Activated CD8-positive, alpha-beta memory T cell treated with anti-CD3 and anti-CD28 coated beads, Interleukin-2, amount 50 U/mL, for 24 hours (primary cell): ENCODE data around the gene CCDC28A.

Experiments used
- DNase-seq: peaks from one replicate; pipeline ENCODE4 v3.0.0-alpha.2; 2020; ENCODE audit errors: extremely low read depth

The CCDC28A gene

DNA sequence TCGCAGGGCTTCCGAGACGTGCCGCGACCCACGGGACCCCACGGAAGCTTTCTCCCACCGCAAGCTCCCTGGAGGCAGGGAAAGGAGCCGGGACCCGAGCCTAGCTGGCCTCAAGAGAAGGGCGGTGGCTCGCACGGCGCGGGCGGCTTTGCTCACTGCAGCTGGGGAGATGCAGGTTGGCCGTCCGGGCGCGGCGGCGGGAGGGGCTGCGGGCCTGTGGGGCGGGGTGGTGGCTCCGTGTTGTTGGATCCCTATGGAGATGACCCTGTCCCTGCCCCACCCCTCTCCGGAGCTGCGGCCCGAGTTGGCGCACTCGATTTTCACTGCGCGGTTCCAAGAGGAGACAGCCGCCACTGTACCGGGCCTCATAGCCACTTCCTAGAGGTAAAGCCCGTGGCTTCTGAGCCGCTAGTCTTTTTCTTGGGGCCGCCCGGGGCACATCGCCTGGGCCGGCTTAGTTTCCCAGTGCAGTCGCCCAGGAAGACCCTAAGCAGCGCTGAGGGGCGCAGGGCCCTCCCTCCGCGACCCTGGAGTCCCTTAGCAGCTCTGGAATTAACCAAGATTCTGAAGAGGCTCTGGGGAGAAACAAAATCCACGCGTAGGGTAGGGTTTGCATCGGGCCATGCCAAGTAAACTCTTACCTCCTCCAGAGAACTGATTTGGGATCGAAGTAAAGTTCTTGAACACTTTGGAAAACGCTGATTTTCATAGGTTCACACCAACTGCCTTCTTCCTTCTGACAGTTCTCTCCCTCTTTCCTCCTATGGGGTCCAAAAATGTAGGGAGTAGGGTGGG is 22.4 kb downstream of the CCDC28A start, which contains the start of gene ECT2L:
ECT2L (plus strand) TSS at position 279 of the 795 bp plus-strand sequence. CDS start 17,188 bp downstream, outside the sequence.
- DNase-seq = no peak

DNA sequence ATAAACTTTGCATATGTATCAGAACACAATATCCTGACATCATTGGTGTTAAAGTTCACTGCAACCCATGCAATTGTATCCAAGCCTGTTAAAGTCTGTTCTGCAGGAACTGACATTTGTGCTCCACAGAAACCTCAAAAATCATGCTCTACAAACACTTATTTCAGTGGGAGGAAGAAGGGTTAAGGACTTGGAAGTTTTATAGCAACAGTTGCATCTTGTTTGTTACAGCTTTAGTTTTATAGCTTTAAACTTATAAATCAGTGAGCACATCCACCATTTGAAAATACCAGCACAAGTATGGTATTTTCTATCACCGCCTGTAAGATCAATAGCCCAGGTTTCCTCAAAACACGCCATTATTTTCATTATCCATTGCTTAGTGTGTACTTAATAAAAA is 23.2 kb downstream of the CCDC28A start:
- DNase-seq = no peak

DNA sequence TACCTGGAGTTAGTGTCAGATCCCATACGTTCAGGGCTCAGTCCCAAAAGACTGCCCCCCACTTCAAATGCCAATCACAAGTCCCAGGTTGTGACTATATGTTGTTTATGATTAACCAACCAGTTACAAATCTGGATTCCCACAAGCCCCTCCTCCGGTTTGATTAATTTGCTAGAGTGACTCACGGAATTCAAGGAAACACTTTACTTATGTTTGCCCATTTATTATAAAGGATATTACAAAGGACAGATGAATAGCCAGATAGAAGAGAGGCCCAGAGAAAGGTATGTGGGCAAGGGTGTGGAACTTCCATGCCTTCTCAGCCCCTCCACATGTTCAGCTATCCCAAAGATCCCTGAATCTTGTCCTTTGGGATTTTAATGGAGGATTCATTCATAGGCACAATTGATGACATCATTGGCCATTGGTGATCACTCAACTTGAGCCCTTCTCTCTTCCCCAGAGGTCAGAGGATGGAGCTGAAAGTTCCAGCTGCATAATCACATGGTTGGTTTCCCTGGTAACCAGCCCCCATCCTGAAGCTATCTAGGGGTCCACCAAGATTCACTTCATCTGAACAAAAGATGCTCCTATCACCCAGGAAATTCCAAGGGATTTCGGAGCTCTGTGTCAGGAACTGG is 24.4 kb downstream of the CCDC28A start:
- no peak for DNase-seq

DNA sequence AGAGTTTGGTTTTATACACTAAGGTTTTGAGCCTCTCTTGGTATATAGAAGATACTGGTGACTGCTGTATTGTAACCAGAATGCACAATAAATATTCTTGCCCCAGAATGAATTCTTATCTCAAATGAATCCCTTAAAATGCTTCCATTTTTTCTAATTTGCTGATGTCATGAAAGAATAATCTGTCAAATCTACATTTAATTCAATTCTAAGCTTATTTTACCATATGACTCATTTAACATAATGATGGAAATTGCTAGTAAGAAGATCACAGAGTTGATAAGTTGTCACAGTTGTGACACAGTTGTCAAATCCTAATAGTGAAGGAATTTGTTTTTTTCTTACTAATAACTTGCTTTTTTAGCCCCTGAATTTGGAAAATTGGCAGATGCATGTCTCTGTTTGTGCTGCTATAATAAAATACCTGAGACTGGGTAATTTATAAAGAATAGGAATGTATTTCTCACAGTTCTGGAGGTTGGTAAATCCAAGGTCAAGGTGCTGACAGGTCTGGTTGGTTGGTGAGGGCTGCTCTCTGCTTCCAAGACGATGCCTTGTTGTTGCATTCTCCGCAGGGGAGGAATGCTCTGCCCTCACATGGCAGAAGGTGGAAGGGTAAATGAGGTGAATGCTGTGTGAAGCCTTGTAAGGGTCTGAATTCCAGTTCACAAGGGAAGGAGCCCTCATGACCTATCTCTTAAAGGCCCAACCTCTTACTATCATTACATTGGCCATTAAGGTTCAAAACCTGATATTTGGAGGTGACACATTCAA is 27.0 kb downstream of the CCDC28A start:
- no peak for DNase-seq

DNA sequence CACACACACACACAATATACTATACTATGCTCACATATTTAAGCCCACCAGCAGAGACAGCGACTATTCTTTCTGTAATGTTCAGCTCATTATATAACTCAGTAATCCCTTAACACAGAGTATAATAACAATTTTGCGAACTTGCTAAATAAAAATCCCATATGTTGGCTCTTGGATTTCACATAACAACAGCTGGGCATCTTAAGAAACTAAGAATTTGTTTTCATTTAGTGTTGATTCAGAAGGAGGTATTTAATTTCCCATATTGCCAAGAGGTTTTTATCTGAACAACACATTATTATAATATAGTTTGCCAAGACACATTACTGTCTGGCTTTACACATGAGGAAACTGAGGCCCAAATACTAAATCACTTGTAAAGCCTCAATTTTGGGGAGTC is 29.8 kb downstream of the CCDC28A start:
- DNase-seq = no peak

DNA sequence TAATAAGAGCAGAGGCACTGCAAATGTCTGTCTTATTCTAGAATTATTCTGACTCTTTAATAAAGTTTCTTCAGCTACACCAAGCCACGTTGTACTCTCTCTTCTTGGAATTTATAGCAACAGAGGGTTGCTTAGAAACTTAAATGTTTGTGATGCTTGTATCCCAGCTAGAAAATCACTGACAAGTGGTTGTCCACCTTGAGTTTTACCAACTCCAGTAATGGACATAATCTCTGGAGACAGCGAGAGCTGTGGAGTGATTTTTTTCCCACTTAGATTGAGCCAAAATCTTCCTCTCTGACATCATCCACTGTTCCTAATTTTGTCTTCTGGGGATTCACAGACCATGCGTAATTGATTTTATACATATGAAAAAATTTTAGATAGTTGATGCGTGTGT is 30.3 kb downstream of the CCDC28A start:
- DNase-seq = no peak

DNA sequence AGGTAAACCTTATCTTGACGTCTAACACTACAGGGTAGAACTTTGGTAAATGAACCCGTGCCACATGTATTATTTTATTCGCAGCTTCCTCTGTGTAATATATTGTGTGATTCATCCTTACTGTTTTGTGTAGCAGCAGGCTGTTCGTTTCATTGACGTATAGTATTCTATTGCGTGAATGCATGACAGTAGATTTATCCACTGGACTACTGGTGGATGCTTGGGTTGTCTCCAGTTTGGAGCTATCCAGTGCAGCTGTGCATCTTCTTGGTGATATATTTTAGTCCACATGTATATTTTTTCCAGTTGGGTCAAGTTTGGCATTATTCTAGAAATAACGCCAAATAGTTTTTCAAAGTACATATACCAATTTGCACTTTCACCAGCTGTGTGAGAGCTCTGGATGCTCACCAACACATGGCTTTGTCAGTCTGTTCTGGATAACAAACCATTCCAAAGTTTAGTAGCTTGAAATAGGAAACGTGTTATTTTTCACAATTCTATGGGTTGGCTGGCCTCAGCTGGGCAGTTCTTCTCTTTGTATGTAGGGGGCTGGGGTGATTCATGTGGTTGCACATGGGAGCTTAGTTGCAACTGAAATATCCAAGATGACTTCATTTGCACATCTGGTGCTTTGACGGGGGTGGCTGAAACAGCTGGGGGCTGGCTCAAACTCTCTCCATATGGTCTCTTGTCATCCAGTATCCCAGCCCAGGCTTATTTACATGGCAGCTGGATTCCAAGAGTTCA is 31.6 kb downstream of the CCDC28A start:
- no peak for DNase-seq

DNA sequence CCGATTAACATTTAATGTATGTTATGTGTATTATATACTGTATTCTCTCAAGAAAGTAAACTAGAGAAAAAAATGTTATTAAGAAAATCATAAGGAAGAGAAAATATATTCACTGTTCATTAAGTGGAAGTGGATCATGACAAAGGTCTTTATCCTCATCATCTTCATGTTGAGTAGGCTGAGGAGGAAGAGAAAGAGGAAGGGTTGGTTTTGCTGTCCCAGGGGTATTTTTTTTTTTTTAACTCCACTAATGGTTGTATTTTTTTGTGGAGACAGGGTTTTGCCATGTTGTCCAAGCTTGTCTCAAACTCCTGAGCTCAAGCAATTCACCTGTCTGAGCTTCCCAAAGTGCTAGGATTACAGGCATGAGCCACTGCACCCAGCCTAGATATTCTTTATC is 33.3 kb downstream of the CCDC28A start:
- no peak for DNase-seq

DNA sequence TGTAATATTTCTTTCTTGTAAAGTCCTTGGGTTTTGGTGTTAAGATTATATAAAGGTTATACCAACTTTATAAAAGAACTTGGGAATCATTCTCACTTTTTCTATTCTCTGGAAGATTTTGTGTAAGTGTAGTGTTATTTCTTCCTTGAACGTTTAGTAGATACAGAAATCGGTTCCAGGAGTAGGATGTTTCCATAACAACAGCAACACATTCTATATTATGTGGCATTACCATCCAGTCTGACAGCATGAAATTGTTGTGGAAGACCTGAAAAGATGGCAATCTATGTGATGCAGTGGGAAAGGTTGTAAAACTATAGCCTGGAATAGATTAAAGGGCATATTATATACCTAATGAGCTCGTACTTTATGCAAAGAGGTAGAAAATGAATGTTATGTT is 36.1 kb downstream of the CCDC28A start:
- DNase-seq = no peak

DNA sequence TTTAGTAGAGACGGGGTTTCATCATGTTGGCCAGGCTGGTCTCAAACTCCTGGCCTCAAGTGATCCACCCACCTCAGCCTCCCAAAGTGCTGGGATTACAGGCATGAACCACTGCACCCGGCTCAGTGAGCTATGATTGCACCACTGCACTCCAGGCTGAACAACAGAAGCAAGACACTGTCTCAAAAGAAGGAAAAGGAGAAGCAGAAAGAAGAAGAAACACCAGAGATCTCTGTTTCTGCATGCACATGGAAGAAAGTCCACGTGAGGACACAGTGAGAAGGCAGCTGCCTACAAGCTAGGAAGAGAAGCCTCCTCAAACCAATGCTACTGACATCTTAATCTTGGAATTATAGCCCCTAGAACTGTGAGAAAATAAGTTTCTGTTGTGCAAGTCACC is 38.3 kb downstream of the CCDC28A start:
- no peak for DNase-seq

DNA sequence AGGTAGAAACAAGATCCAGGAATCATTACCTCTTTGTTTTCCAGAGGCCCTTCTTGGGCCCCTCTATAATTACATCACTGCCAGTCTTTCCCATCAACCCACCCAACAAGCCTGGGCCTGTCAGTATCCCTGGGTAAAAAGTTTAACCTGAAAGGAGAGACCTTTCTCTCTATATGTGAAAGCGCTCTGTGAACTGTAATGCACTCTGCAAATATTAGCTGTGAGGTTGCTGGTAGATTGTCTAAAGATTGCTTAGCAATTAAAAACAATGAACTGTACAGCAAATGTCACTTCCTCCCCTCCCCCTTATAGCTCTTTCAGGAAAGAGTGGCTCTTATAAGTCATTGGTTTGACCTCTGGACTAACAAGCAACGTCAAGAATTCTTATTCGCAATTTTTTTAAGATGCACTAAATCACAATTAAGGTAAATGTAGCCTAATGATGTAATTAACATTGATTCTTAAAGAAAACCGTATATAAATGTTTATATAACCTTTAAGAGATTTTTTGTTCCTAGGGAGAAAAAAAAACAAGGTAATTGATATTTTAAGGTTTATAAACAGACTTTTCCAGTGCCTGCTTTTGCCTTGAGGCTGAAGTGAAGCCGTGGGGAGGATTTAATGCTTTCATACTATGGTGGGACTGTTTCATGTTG is 40.7 kb downstream of the CCDC28A start:
- no peak for DNase-seq

DNA sequence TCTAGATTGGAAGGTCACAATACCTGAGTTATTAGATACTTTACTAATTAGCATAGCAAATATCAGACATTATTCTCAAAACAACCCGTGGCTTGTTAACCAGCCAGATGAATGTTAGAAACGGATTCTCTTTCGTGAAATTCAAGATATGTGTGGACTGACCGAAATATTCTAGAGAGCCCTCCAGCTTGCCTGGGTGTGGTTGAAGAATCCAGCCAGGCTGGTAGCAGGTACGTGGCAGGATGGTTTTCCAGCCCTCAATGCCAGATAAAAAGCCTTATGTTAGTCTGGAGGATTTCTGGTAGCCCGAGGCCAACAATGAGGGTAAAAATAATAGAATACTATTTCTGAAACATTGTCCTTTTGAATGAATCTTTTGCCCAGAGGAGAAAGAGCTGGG is 41.7 kb downstream of the CCDC28A start:
- DNase-seq = no peak

DNA sequence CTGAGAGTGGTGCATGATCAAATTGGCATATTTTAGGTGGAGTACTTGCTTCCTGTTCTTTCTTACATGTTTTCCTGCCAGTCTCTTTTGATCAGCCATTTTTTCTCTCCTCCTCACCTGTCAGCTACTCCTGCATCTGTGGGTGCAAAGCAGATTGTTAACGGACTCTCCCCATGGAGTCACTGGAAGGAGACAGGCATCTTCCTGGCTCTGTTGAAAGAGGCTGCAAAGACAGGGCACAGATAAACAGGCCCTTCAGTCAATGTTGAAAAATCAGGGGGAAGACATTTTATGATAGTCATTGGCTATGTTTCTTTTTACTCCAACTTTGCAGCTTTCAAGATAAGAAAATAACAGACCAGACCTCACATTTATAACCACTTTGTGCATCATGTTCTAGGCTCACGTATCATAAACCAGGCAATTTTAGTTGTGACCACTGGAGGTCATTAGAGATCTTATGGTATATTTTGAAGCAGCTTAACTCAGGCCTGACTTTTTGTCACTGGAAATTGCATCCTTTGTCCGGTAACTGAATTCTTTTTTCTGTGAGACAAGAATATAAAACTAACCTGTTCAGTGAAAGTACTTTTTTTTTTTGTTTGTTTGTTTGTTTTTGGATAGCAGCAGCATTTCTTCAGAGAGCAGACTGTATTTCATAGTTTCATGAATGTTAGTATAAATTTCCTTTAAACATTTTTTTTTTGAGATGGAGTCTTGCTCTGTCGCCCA is 42.4 kb downstream of the CCDC28A start:
- no peak for DNase-seq

DNA sequence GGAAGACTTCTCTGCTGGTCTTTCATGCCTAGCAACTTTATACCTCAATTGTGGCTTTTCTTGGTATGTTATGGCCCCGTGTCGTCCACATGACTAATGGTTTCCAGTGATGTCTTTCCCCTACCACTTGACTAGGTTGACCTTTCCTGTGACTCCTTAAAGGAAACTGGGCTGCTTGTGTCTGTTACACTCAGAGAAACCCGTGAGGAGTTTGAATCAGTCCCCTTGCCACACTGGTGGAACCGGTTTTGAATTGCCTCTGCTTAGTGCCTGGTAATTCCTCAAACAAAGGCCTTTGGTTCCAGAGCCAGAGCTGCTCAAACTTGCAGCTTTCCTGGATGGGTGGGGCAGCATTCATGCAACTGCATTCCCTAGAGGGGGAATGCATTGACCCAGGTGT is 44.2 kb downstream of the CCDC28A start:
- no peak for DNase-seq

DNA sequence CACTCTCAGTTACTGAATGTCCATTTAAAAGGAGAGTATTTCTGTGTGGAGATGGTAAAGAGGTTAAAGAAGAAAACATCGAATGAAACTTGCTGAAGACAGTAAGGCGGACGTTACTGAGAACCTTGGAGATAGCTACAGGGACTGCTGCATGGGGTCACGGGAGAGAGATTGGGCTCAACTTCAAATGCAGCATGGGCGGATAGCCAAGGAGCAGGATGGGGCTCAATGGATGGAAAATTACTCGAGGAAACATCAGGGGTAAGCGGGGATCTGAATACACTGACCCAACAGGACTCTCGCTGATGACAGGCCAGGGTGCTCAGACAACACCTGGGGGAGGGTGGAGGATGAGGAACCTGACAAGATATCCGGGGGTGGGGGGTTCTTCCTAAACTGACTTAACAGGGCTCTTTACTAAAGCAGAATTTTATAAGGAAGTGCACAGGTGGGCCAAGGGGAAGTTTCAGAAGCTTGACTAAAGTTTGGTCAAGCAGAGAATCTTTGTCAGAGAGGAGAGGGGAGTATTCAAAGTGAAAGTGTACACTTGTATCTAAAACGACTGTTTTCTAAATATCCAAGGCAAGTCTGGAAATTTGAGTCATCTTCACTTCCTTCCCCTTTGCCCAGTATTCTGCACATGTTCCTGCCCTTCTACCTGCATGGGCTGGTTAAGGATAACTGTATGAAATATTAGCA is 45.1 kb downstream of the CCDC28A start:
- DNase-seq = no peak

DNA sequence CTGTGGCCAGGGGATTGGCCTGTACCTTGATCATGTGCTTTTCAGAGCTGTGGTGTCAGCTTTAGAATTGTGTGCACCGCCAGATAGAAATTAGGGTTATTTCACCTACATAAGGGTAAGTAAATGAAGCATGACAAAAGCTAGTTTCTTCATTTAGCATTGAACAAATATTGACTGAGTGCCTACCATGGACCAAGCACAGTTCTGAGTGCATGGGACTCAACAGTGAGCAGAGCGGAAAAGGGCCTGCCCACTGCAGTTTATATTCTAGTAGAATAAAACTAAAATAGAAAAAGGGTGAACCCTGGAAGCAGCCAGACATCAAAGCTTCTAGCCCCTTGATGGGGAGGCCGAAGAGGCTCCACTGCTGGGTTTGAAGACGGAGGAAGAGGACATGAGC is 48.0 kb downstream of the CCDC28A start:
- DNase-seq = no peak

DNA sequence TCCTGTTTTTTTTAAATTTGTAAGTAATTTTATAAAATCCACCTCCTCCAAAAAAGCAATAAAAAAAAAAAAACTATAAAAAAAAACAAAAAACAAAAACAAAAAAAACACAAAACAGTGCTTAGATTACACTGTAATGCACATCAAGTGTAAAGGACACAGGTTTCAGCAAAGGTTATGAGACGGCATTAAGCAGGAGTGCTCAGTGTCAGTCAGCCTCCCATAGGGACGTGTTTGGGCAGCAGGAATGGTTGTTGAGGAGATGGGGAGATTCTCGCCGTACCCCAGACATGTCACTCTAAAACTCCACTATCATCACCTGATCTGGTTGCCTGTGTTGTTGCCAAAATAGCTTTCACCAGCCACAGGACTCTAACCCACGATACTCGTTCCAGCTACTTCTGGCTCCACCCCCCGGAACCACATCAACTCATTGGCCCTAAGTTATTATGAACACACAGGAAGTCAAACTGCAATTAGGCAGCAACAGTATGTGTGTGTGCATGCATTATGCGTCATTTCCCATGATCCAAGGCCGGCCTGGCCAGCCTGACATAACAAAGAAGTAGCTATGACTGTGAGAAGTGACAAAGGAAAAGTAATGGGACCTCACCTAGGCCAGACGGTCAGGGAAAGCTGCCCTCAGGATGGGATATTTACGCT is 51.0 kb downstream of the CCDC28A start:
- DNase-seq = no peak

DNA sequence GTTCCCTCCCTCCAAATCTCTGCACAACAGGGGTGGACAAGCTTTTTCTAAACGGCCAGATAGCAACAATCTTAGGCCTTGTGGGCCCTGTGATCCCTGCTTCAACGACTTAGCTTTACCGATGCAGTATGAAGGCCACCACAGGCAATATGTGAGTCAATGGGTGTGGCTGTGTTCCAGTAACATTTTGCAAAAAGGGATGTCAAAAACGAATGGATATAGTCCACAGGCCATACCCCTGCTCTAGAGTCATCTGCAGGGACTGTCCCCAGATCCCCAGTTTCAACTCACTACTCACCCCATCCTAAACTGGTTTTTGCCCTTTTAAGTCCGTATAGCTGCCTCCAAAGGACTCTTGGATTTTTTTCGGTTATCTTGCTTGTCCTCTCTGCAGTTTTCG is 56.7 kb downstream of the CCDC28A start:
- DNase-seq = no peak

DNA sequence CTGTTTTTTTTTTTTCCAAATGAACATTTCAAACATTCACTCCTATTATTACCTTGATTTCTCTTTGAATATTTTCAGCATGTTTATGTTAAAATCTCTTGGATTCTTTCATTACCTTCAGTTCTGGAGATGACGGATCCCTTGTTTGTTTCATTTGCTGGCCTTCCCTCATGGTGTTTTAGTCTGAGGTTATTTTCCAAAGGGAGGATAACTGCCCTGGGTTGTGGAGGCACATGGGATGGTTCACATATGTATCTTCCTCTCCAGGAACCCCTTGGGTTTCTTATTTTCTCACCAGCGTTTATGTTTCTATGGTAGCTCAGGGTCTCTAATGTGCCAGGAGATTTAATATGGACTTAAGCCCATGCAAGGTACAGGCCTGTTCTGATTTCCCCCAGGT is 58.6 kb downstream of the CCDC28A start:
- no peak for DNase-seq
